Occipital lobe (tissue), 2 donors: ENCODE measurements around the gene JAML. TPM values are rescaled to one million over a fixed set of nuclear protein-coding genes. Genes with fewer than 3 reads are reported as not detected.

Experiments used
- DNase-seq: peaks from one replicate; lab custom pipeline; 2025; lab: John Stamatoyannopoulos, UW
- total RNA-seq: library from RNA; depleted of rRNA; stranded (reverse); fragments of >200 nt; gene quantifications from one replicate; pipeline ENCODE4 v1.2.3, GENCODE V29; 2014

Gene JAML
- total RNA-seq, 1 donor from 2014 or later: 1.2 TPM

DNA sequence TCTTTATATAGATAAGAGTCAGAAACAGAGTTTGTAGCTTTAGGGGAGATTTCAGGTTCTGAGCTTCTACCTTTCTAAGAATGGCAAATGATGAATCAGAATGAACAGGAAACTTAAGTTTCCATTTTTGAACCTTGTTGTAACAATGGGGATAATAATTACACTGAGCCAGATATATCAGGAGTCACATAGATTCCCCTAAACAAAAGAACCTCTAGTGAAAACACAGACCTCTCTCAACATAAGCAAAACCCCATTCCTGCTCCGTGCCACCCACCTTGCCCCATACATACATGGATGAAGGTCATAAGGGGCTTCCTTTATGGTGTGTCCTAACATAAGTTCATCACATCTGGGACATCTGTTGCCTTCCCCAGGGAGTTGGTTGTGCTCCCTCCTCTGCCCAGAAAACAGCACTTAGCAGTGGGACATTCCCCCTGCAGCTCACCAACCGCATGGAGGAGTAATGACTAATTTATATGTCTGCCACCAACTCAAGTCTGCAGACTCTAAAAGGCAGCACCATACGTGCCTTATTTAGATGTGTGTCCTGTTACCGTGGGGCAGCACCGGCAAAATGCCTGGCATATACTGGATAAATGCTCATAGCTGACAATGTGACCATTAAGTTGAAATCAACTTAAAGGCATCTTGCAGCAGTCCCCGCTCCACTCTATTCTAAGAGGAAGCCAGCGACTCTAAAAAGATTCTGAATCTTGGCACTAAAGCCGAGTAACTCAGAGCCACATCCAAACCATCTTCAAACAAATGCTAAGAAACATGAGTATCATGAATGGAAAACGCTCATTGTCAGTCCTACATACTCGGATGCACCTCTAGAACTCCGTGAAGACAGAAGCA, 8.0 kb downstream of the JAML start:
- no peak for DNase-seq

DNA sequence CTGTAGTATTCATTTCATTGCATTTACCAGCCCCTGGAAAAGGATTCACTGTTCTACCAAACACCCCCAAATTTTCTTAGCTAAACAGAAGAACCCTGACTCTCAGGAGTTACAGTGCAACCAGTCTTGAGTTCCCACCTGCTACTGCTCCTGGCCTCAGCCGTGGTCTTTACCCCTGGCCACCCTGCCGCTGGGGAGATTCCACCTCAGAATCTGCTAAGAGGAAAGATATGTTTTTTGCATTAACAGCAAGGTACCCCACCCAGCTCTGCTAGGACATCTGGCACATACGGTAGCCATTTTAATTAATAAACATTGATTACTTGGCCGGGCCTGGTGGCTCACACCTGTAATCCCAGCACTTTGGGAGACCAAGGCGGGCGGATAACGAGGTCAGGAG, 9.0 kb downstream of the JAML start:
- DNase-seq: no peak

DNA sequence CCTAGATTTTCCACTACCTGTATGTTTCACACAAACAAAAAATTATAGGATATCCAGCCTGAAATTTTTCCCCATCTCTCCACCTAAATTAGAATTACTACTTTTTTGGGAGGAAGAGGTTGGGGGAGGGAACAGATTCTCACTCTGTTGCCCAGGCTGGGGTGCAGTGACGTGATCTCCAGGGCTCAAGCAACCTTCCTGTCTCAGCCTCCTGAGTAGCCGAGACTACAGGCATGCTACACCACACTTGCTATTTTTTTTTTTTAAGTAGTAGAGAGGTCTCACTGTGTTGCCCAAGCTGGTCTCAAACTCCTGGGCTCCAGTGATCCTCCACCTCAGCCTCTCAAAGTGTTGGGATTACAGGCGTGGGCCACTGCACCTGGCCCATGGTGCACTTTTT, 9.5 kb downstream of the JAML start:
- no peak for DNase-seq

DNA sequence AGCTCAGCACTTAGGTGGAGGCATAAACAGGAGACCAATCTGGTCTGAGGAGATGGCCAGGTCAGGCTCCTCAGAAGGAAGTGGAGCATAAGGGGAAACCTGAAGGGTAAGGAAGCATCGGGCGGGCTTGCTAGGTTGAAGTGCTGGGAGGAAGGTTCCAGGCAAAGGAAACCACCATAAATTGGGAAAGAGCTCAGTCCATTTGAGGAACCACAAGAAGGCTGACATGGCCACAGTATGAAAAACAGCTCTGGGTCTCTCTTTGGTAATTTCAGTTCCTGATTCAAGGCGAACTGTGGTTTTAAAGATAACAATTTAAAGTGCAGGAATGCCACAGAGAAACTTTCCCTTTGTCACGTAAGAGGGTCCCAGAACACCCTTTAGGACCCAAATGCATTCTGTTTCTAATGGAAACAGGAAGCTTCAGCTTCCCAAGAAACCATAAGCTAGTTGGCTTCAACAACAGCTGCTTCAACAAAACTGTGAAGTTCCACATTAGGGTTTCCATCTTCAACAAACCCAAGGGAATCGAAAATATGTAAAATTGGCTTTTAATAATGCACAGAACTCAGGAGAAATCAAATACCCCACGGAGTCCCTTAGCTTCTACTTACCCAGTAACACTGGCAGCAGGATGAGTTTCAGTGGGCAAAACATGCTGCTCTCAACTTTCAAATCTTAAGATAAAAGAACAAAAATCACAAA, 10.4 kb downstream of the JAML start:
- DNase-seq: no peak

DNA sequence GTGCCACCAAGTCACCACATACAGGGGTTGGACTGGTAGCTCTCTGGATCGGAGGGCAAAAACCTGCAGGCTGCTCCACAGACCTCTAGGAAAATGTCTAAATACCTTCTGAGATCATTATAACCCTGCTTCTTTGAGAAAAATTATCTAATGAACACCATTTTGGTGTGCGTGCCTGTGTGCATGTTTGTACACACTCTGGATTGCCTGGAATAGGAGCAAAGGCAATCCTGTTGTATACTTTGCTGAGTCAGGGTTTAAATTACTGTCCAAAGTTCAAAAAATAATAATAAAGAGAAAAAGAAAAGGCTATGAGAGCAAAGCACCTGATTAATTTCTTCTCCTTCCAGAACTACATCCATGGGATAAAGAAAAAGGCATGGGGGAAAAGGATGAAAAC, 11.0 kb downstream of the JAML start:
- DNase-seq: no peak

DNA sequence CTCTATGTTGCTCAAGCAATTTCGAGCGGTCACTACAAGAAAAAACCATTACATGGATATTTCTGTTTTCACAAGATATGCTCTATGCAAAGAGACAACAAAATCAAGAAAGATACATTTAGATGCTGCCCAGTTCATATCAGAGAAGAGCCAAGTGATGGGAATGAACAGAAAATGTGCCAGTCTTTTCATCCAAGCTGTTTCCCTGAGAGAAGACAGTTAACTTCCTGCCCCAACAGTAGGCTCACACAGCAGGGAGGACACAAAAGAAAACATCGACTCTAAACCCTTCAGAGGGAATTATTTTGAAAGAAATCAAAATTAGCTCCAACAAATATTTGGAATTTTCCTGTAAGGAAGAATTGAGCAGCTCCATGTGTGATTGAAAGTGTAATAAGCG, 11.6 kb downstream of the JAML start:
- DNase-seq: no peak

DNA sequence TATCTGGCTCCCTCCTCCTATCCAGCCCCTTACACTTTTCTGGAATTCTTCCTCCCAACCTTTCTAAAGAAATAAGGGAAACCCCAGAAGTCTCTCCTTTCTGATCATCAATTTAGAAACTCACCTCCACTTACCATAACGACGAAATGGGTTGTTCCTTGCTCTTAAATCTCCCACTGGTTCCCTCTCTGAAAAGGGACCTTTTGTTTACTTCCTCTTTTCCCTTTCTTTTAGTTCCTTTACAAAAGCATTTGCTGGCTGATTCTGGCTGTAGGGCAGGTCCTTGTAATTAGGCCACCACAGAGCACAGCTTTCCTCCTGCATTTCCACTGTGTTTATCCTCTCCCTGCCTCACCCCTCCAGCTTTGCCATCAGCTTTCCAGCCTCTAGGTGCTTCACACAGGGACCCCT, 12.0 kb downstream of the JAML start:
- no peak for DNase-seq

DNA sequence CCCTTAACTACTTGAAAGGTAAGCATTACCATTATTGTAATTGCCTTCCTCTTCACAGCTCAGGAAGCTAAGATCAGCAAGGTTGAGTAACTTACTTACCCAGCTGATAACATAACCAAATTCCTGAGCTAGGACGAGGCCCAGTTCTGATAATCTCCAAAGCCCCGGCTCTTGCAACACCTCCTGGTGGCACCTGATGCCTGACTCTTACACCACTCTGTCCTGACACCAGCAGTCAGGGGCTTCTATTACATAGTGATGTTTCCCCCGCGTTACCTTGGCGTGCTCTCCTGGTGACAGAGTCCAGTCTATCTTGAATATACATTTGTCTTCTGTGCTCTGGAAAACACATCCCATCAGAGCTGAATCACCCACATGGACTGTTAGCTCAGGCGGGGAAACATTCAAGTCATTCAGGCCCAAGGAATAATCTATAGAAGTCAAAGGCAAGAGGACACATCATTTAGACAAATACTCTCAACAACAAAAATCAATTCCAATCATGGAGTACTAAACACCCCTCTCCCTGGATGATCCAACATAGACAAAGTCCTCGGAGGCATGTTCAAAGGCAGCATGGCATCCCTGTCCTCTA, 12.6 kb downstream of the JAML start:
- DNase-seq: no peak

DNA sequence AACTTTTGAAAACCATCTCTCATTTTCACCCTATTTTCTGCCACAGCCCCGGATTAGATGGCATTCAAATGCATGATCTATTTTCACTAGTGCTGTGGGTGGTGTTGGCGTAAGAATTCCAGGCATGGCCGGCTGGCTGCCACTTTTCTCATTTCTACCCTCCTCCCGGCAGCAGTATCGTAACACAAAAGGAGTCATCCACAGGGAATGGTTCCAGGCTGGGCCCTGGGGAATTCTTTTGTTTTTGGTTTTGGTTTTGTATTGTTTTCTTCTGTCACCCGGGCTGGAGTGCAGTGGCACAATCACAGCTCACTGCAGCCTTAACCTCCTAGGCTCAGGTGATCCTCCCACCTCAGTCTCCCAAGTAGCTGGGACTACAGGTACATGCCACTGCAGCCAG, 13.8 kb downstream of the JAML start:
- DNase-seq: peak; percentile 35

DNA sequence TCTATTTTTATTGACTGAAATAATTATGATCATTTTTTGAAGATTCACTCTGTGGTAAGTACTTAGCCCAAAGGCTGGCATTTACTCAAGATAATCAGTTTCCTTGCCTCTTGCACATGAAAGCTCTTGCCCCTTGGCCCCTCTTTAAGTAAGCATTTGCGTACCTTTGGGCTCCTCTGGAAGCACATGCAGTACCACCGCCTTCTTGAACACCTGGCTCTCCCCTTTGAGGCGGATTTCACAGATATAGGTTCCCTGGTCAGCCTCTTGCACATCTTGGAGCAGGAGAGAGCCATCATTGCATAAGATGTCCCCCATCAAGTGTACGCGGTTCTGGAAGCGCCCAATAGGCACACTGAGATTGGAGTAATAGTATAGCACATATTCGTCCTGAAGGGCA, 14.5 kb downstream of the JAML start:
- no peak for DNase-seq

DNA sequence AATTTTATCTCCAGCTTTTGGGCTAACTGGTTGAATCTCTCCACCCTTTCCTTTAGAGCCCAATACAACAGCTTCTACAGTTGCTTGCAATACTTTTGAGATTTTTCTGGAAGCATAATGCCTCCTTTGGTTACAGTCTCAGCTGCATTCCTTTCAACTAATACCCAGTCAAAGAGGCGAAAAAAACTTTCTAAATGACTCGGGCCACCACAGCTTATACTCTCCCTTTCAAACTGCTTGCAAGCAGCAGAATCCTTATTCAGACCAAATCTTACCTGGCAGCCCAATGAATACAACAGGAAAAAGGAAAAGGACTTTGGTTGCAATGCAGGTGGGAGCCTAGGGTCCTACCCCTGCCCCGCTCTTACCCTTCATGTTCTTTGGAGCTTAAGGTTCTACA, 15.8 kb downstream of the JAML start:
- no peak for DNase-seq

DNA sequence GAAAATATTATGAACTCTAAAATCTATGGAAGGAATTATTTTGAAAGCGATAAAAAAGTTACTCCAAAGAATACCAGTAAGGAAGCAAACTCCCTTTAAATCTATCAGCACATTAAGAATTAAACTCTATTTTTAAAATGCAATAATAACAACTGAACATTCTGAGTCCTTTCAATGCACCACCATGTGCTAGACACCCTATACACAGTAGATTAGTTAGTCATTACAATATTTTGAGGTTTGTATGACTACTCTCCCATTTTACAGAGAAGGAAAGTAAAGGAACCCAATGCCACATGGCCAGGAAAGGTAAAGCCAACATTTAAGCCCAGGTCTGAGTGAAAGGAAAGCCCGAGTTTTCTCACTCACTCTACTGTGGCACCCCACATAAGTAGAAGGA, 17.7 kb downstream of the JAML start:
- DNase-seq: no peak

DNA sequence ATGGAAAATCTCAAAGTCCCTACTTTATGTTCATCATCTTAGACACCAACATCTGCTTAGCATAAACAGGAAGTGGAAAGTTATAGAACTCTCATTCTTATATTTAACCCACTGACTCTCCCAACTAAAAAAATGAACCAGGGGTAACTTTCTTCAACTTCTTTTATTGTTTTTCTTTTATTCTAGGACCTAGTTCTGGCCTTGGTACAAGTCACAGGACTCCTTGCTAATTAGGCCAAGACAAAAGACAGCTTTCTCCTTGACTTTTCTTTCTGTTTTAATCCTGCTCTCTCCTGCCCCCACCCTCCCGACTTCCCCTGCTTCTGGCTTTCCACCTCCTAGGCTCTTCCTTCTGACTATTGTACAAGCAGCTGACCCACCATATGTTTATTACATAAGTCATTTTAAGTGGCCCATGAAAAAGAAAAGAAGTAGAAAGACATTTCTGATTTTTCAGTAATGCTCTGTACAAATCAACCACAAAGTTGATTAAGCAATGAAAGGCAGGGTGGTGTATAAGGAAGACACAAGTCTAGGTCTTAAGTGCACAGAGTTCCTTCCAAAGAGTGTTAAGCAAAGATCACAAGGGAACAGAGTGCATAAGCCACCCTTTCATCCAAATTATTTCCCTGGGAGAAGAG, 18.3 kb downstream of the JAML start:
- DNase-seq: no peak

DNA sequence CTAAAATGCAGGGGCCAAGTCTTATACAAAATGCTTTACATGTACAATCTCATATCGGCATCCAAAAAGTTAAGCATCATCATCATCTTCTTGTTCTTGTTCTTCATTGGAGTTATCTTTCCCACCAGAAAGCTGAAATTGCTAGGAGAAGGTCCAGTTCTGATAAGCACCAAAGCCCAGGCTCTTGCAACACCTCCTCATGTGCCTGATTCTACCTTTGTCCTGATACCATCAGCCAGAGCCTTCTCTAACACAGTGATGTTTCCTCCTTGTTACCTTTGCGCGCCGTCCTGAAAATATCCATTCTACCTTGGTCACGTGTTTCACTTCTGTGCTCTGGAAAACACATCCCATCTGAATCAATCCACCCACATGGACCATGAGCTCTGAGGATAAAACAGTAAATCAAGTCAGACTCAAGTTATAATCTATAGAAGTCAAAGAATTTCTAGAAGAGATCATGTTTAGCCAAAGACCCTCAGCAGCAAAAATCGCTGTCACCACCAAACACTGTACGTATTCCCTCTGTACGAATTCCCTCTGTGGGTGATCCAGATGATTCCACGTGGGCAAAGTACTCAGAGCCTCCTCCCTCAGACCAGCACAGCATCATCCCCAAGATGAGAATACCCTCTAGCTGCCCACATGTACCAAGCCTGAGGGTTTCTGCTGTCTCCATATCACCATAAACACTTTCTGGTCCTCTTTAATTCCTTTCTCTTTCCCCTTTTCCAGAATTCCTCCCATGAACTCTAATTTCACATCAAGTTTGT, 19.0 kb downstream of the JAML start:
- DNase-seq: no peak

DNA sequence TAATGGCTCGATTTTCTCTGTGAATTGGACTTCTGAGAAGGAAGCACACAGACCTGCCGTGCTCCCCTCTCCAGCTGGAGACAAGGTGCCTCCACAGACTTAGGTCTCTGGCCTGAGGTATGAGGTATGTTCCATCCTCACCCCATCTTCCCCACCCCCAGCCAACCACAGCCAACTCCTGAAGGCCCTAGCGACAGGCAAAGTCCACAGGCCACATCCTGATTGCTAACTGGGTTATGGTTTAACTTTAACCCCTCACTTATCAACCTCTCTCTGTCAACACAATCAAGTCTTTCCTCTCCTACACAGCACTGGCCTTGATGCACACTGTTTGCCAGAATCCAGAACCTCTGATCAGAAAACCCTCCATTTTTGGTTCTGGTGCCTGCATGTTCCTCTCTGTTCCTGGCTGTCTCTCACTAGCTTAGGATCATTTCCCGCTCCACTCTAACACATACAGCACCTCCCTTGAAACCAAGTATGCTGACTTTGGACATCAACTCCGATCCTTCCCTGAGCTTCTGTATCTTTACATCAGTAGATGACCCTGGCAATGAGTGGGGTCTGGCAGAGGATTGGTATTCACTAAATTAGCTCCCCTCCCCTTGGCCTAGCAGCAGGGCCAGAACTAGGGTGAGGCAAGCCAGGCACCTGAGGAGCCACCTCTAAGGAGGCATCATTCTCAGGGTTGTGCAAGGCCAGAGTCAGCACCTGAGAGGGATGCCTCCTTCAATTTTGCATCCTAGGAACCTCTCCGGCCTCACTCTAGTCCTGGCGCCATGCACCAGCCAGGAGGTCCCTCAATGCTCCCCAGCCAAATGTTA, 22.0 kb downstream of the JAML start:
- no peak for DNase-seq

DNA sequence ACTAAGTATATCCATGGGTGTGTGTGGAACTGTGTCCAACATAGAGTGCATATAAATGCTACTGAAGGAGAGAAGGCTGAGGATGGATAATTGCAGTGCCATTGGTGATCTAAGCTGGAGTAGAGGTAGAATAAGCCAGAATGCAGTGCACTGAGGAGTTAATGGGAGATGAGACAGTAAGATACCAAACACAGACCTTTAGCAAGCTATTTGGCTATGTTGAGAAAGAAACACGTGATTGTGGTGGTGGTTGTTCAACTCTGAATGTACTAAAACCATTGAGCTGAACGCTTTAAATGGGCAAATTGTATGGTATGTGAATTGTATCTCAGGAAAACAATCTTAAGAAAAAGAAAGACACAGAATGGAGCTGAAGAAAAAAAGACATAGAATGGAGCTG, 22.8 kb downstream of the JAML start:
- DNase-seq: no peak

DNA sequence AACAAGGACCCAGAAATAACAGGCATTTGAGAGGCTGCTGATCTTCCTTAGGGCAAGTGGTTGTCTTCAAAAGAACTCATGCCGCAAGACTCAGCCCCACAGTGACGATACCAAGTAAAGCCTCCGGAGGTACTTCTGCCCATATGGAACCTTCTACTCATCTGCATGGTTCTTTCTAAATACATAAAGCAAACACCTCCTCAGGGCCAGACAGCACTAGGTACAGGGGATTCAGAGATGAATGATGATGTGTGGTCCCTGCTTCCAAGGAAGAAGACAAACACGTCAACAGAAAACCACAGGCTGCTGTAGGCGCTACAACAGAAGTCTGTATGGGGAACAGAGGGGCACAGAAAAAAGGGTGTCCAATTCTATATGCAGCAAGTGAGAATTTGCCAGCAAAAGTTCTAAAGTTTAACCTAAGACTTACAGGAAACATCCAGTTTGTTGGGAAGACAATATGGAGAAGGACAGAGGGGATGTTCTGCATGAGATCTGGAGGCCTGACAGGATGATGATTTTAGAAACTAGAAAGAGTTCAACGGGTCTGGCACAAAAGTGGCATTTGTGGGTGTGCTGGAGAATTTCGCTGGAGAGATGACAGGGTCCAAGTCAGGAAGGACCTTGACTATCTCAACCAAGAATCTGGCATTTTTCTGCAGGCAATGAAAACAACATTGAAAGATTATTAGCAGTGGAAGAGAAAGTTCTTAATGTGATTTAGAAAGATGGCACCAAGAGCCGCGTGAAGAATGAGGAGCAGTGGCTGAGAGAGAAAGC, 23.7 kb downstream of the JAML start:
- no peak for DNase-seq

DNA sequence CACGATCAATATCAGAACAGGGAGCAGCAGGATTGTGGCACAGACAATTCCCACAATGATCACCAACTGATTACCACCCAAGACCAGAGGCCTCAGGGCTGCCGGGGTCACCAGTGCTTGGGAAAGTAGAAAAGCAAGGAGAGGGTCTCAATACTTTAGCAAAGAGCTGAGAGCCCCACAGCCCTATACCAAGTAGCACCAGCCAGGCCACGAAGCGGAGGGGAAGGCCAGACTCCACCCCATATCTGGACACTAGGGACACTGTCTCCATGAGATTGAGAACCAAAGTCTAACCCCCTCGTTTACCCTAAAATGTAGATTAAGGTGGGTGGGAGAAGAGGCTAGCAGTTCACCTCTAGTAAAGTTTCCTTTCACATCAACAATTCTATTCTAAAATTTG, 24.3 kb downstream of the JAML start:
- DNase-seq: no peak

DNA sequence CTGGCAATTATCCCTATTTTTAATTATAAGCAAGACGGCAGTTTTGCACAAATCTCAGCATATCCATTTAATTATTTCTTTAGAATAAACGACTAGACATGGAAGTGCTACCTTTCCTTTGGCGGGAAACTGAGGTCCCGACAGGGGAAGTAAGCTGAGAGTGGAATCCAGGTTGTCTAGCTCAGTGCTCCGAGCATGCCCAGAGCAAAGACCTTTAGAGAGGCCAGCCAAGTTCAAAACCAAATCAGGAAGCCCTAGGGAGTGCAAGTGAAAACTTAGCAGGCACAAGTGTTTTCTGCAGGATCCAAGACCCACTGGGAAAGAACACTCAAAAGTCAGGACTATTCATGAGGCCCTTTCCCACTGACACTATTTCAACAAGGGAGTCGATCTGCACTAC, 25.7 kb downstream of the JAML start:
- no peak for DNase-seq

DNA sequence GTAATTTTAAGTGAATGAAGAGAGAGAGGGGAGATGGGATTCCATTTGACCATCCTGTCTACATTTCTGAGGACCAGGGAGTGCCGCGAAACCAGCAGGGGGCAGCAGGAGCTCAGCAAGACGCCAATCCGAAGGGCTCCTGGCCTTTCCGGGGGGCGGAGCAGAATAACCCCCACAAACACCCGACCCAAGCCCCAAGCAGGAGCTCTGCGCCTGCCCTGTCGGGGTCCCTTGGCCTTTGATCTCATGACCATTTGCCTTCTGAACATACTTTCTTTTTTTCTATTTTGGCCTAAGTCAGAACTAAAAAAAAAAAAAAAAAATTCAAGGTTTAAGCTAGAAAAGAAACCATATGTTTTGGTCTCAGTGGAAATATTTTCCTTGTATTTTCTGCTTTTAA, 26.4 kb downstream of the JAML start:
- peak; percentile 36 for DNase-seq
